Cardiac muscle cell (in vitro differentiated cells and primary cell): ENCODE results near the gene IQGAP1. TPM values are rescaled to one million over a fixed set of nuclear protein-coding genes. Genes with fewer than 3 reads are reported as not detected.
"Not testable (repeated sequence)": the region's sequence is repeated elsewhere in the genome, so short reads cannot be mapped to it uniquely, and the experiment has no call there.

Experiments used
- DNase-seq, 2 donors: peaks; one replicate each; pipeline versions ENCODE4 v3.0.0 to v3.0.0-alpha.2; 2010 to 2017; ENCODE audit warnings: low read depth in 1 of 2, low spot score in 1 of 2
- H3K27ac ChIP-seq: fragments of 200-600 bp; sonication (generic); 2 replicates; pipeline ENCODE4 v1.5.1; 2016
- H3K27me3 ChIP-seq: fragments of 200-600 bp; sonication (generic); 2 replicates; pipeline ENCODE4 v1.6.0; 2016; ENCODE audit warnings: control low read depth
- H3K36me3 ChIP-seq: fragments of 200-600 bp; sonication (generic); 2 replicates; pipeline ENCODE4 v1.5.1; 2016; ENCODE audit warnings: control low read depth
- H3K4me1 ChIP-seq: fragments of 200-600 bp; sonication (generic); 2 replicates; pipeline ENCODE4 v1.8.1; 2017; ENCODE audit warnings: low read depth, mild to moderate bottlenecking, mixed run types
- H3K4me3 ChIP-seq: fragments of 200-600 bp; sonication (generic); 2 replicates; pipeline ENCODE4 v1.5.1; 2016; ENCODE audit warnings: mild to moderate bottlenecking
- H3K9me3 ChIP-seq: fragments of 200-600 bp; sonication (generic); 2 replicates; pipeline ENCODE4 v1.5.1; 2017; ENCODE audit warnings: low read depth, mild to moderate bottlenecking, control low read depth
- CTCF ChIP-seq: IDR thresholded peaks from 2 replicates; pipeline ENCODE4 v1.5.1; 2012; ENCODE audit warnings: low read depth, mild to moderate bottlenecking, low read length
- polyA plus RNA-seq: library from polyadenylated mRNA; unstranded; fragments of >200 nt; fragmentation: Nextera tagmentation; extraction: Ambion mirVana; gene quantifications from 2 replicates; pipeline ENCODE4 v1.2.1, GENCODE V29; 2016
- total RNA-seq: library from RNA; depleted of rRNA; stranded (reverse); fragments of >200 nt; gene quantifications from 2 replicates; pipeline ENCODE4 v1.2.3, GENCODE V29; 2016

The IQGAP1 gene
- total and polyA plus RNA-seq, 2 experiments from 2014 or later: 9.1 to 14.2 TPM

- Histone ChIP-seq H3K9me3 (no peaks in the 10 kb centered on the region), H3K27ac (peak overlapping the region; percentile 70), H3K4me3 (no peak overlapping the region), H3K36me3 (no peaks in the 10 kb centered on the region), H3K4me1 (peaks cover 26% of the 10 kb centered on the region), H3K27me3 (no peaks in the 10 kb centered on the region)
- peak; percentile 29 to 86 for DNase-seq
- TF ChIP-seq CTCF: no peak
Observed at GRCh38 chr15:90412356-90413194, 24.5 kb downstream of the IQGAP1 start.

DNA sequence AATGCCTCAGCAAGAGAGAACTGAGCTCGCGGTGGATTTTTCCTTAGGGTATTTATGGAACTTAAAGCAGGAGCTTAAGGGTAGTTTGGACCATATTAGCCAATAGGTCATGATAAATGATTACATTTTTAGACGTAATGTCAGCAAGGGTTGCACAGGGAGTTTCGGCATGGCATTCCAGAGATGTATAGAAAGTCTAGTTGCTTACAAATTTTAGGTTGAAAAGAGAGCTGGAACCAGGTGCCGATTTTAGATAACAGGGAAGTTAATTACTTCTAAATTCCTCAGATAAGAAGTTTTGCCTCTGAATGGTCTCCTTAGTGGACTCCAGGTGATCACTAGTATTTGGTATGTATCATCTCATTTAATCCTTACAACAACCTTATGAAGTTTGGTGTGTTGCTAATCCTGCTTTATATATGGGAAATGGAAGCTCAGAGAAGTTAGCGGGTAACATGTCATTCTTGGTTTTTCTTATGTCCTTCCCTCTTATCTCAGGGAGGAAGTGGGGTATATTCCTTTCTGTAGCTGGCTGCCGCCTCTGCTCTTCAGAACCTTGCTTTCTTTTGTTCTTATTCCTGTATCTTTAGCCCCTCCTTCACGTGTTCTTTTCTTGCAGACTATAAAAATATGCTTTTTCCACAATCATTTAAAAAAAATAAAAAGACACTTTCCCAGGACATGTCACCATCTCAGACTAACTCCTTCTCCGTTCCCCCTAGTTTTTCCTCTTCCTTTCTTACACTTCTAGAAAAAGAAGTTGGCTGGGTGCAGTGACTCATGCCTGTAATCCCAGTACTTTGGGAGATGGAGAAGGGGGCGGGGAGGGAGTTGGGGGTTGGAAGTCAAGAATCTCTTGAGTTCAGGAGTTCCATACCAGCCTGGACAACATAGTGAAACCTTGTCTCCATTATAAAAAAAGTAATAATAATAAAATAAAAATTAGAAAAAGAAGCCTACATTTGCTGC, 25.7 kb downstream of the IQGAP1 start:
- Histone ChIP-seq H3K4me3 (no peak overlapping the region), H3K36me3 (no peaks in the 10 kb centered on the region), H3K4me1 (peaks cover 26% of the 10 kb centered on the region), H3K9me3 (no peaks in the 10 kb centered on the region), H3K27ac (peak overlapping the region; percentile 70), H3K27me3 (no peaks in the 10 kb centered on the region)
- peak in 1 of 2 donors; percentile 77 for DNase-seq
- TF ChIP-seq CTCF: no peak

DNA sequence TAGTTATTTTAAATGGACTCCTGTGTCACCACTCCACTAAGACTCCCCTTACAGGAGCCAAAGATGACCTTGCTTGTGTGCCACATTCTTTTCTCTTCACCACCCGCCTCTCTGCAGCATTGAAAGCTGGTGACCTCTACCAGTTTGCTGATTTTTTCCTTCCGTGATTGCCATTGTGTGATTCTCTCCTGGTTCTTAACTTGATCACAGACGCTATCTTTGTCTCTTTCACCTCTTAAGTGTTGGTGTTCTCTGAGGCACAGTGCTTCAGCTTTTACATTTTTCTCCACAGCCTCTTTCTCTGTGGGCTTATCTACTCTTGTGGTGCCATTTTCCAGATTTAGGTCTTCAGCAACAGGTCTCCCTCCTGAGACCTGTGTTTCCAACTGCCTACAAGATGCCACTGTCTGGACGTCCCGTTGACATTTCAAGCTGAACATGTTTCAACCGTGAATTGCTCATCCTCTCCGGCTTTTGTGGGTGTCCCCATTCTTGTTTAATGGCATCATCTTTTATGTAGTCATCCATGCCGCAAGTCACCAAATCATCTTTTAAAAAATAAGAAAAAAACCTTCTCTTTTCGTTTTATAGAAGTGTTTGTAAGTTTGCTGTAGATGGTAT, 26.5 kb downstream of the IQGAP1 start:
- H3K4me1 ChIP-seq: peaks cover 26% of the 10 kb centered on the region
- H3K27me3 ChIP-seq: no peaks in the 10 kb centered on the region
- no peak overlapping the region for H3K4me3 ChIP-seq
- TF ChIP-seq CTCF: no peak
- no peak overlapping the region for H3K27ac ChIP-seq
- DNase-seq: peak in 1 of 2 donors; percentile 42
- no peaks in the 10 kb centered on the region for H3K36me3 ChIP-seq
- H3K9me3 ChIP-seq: no peaks in the 10 kb centered on the region

GRCh38 chr15:90416052-90416451, 28.0 kb downstream of the IQGAP1 start:
- not testable (repeated sequence) for H3K27me3 ChIP-seq, H3K9me3 ChIP-seq, H3K36me3 ChIP-seq, H3K27ac ChIP-seq, H3K4me3 ChIP-seq, DNase-seq
- peaks cover 31% of the 10 kb centered on the region for H3K4me1 ChIP-seq

GRCh38 chr15:90418627-90419026, 30.6 kb downstream of the IQGAP1 start:
- no peak for DNase-seq
- Histone ChIP-seq H3K9me3 (no peaks in the 10 kb centered on the region), H3K27me3 (no peaks in the 10 kb centered on the region), H3K36me3 (no peaks in the 10 kb centered on the region), H3K4me1 (peaks cover 14% of the 10 kb centered on the region), H3K27ac (no peak overlapping the region), H3K4me3 (no peak overlapping the region)
- TF ChIP-seq CTCF: no peak
